ENCODE results near the gene CIART. TPM values are rescaled to one million over a fixed set of nuclear protein-coding genes. Genes with fewer than 3 reads are reported as not detected.
"Not testable (repeated sequence)": the region's sequence is repeated elsewhere in the genome, so short reads cannot be mapped to it uniquely, and the experiment has no call there.

Gene CIART
- total RNA-seq, 2 donors from 2014 or later: 4.0 to 4.2 TPM

GRCh38 chr1:150235294-150235851, 47.0 kb upstream of the CIART start:
- no peak for TF ChIP-seq CTCF (IDR thresholded peaks at IDR 0.05)
- Histone ChIP-seq H3K36me3 (no peaks in the 10 kb centered on the region), H3K27me3 (no peaks in the 10 kb centered on the region), H3K4me3 (peak overlapping the region; percentile 84 to 88), H3K27ac (peak overlapping the region; percentile 95 to 96), H3K4me1 (peaks cover 0 to 16% of the 10 kb centered on the region in 2 donors), H3K9me3 (no peaks in the 10 kb centered on the region)
- DNase-seq (ENCODE audit: low spot score): no peak

DNA sequence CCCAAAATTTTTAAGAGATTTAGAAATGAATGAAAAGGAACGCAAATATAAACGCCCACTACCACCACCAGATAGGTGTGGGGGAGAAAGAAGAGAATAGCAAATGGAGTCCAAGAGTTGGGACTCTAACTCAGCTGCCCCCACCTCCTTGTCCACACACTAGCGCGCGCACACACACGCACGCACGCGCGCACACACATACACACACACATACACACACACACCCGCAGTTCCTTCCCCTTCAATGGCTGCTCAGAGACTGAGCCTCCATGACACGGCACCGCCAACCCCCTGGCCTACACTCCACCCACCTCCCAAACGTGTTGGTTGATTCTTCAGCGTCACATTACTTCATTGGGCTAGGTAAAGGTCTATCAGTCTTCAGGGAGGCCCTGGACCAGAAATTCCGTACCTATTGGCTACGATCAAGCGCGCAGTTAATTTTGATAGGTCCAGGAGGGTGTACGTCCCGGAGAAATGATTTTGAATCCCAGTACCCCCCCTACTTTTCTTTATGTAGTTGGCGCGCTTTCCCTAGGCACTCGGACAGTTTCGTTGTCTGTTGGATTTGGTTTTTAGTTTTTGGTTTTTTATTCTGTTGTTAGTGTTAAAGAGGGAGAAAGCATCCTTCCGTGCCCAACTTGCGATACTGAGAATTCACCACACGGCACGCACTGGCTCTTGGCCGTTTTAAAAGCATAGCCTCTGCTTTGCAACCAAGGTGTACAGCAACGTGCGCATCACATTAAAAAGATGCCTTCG, 46.3 kb upstream of the CIART start, which contains the start of gene ANP32E:
Gene ANP32E, minus strand, starts transcription at position 261 of the 762 bp plus-strand sequence. CDS start 326 bp downstream, outside the sequence.
- Histone ChIP-seq H3K9me3 (no peaks in the 10 kb centered on the region), H3K27ac (peak within 1 kb of the TSS; percentile 95 to 96), H3K36me3 (no peaks in the 10 kb centered on the region), H3K4me3 (peak within 1 kb of the TSS; percentile 84 to 88), H3K27me3 (no peaks in the 10 kb centered on the region), H3K4me1 (peaks cover 0 to 16% of the 10 kb centered on the region in 2 donors)
- DNase-seq (ENCODE audit: low spot score): peak; percentile 98
- TF ChIP-seq CTCF (IDR thresholded peaks at IDR 0.05): no peak

GRCh38 chr1:150236614-150237100, 45.7 kb upstream of the CIART start:
- DNase-seq (ENCODE audit: low spot score): peak; percentile 11
- Histone ChIP-seq H3K4me1 (peaks cover 0 to 16% of the 10 kb centered on the region in 2 donors), H3K27me3 (no peaks in the 10 kb centered on the region), H3K4me3 (peak overlapping the region; percentile 37 to 88), H3K9me3 (no peaks in the 10 kb centered on the region), H3K27ac (peak overlapping the region; percentile 37 to 58), H3K36me3 (no peaks in the 10 kb centered on the region)
- TF ChIP-seq CTCF (IDR thresholded peaks at IDR 0.05): no peak

GRCh38 chr1:150237176-150237575, 45.2 kb upstream of the CIART start:
- peak; percentile 30 for DNase-seq (ENCODE audit: low spot score)
- H3K36me3 ChIP-seq, H3K9me3 ChIP-seq, H3K4me3 ChIP-seq, H3K27ac ChIP-seq, H3K27me3 ChIP-seq: not testable (repeated sequence)
- H3K4me1 ChIP-seq: peaks cover 0 to 16% of the 10 kb centered on the region in 2 donors

GRCh38 chr1:150237746-150238145, 44.6 kb upstream of the CIART start:
- Histone ChIP-seq H3K27me3 (no peaks in the 10 kb centered on the region), H3K4me3 (no peak overlapping the region), H3K4me1 (peaks cover 0 to 16% of the 10 kb centered on the region in 2 donors), H3K36me3 (no peaks in the 10 kb centered on the region), H3K27ac (no peak overlapping the region), H3K9me3 (no peaks in the 10 kb centered on the region)
- DNase-seq (ENCODE audit: low spot score): peak; percentile 48
- no peak for TF ChIP-seq CTCF (IDR thresholded peaks at IDR 0.05)

GRCh38 chr1:150243003-150243402, 39.4 kb upstream of the CIART start:
- no peaks in the 10 kb centered on the region for H3K27me3 ChIP-seq
- DNase-seq (ENCODE audit: low spot score): peak; percentile 30
- no peak overlapping the region for H3K27ac ChIP-seq
- no peak overlapping the region for H3K4me3 ChIP-seq
- TF ChIP-seq CTCF (IDR thresholded peaks at IDR 0.05): no peak
- no peaks in the 10 kb centered on the region for H3K4me1 ChIP-seq
- H3K36me3 ChIP-seq: no peaks in the 10 kb centered on the region
- H3K9me3 ChIP-seq: no peaks in the 10 kb centered on the region
